OCI-LY7 (cell line): ENCODE data around the gene GAST.

Source experiments
- CTCF ChIP-seq: fragments of 200-600 bp; sonication (generic); conservative IDR thresholded peaks from 2 replicates; pipeline ENCODE4 v1.5.1; 2014; ENCODE audit warnings: mild to moderate bottlenecking, antibody characterized with exemption, low read length, moderate library complexity, mixed read lengths
- EZH2phosphoT487 ChIP-seq: fragments of 200-600 bp; sonication (generic); IDR thresholded peaks from 2 replicates; pipeline ENCODE4 v1.6.1; 2018; ENCODE audit warnings: low read depth, borderline replicate concordance, mild to moderate bottlenecking, mixed run types, antibody characterized with exemption, low read length, moderate library complexity, mixed read lengths

- TF ChIP-seq CTCF: no peak
- TF ChIP-seq EZH2phosphoT487: no peak
These were observed 6.7 kb upstream of the GAST start for GRCh38 chr17:41705271-41705991.
